NCI-H460 (cell line): ENCODE measurements around the gene HADHA. TPM values are rescaled to one million over a fixed set of nuclear protein-coding genes. Genes with fewer than 3 reads are reported as not detected.

ENCODE experiments used
- DNase-seq: peaks from one replicate; pipeline ENCODE4 v3.0.0-alpha.2; 2016; ENCODE audit warnings: low read depth; ENCODE audit errors: extremely low read depth
- total RNA-seq: library from RNA; depleted of rRNA; stranded (reverse); fragments of >200 nt; shearing (Covaris generic); gene quantifications from 2 replicates; pipeline ENCODE4 v1.2.3, GENCODE V29; 2014

The HADHA gene
- total RNA-seq, 1 experiment from 2014 or later = 160 TPM

GRCh38 chr2:26195040-26195984, 49.1 kb downstream of the HADHA start:
- no peak for DNase-seq

- no peak for DNase-seq
These were observed 50.7 kb downstream of the HADHA start for GRCh38 chr2:26193578-26194231.

GRCh38 chr2:26191316-26192159, 52.9 kb downstream of the HADHA start:
- no peak for DNase-seq

- DNase-seq = no peak
These were observed 54.1 kb downstream of the HADHA start for GRCh38 chr2:26190369-26190768.

GRCh38 chr2:26189751-26190150, 54.7 kb downstream of the HADHA start:
- DNase-seq = no peak

GRCh38 chr2:26189123-26189522, 55.3 kb downstream of the HADHA start:
- DNase-seq = no peak

GRCh38 chr2:26187537-26188104, 56.8 kb downstream of the HADHA start:
- no peak for DNase-seq

GRCh38 chr2:26187114-26187513, 57.3 kb downstream of the HADHA start:
- no peak for DNase-seq

GRCh38 chr2:26185954-26186770, 58.3 kb downstream of the HADHA start:
- no peak for DNase-seq

- DNase-seq = no peak
These were observed 59.0 kb downstream of the HADHA start for GRCh38 chr2:26185304-26185928.

- DNase-seq = peak; percentile 51
These were observed 59.7 kb downstream of the HADHA start for GRCh38 chr2:26184555-26185303.

GRCh38 chr2:26184121-26184520, 60.3 kb downstream of the HADHA start:
- DNase-seq = no peak

GRCh38 chr2:26182887-26183630, 61.4 kb downstream of the HADHA start:
- no peak for DNase-seq

GRCh38 chr2:26182441-26182840, 62.0 kb downstream of the HADHA start:
- no peak for DNase-seq

GRCh38 chr2:26179446-26179913, 65.0 kb downstream of the HADHA start:
- no peak for DNase-seq

GRCh38 chr2:26178746-26179436, 65.5 kb downstream of the HADHA start:
- no peak for DNase-seq

- DNase-seq = no peak
These were observed 66.2 kb downstream of the HADHA start for GRCh38 chr2:26178246-26178645.
